ENCODE results near the gene IL4I1. TPM values are rescaled to one million over a fixed set of nuclear protein-coding genes. Genes with fewer than 3 reads are reported as not detected.

IL4I1 gene
- total and polyA plus RNA-seq, 2 of the 4 experiments (the other 2 are of a cell fraction), result 0.31 to 0.36 TPM

- Histone ChIP-seq H3K27me3 (ENCODE audit: control insufficient read depth, insufficient read depth, low read length) (no peaks in the 10 kb centered on the region), H3K18ac (ENCODE audit: low read depth, low read length) (no peak overlapping the region), H3K4me2 (ENCODE audit: low read depth, low read length) (no peak overlapping the region), H2AFZ (replicated peaks; ENCODE audit: low read length, poor library complexity) (no peak overlapping the region), H3K4ac (ENCODE audit: low read depth, low read length) (no peak overlapping the region), H3K23ac (ENCODE audit: low read depth, low read length) (no peak overlapping the region), H3K14ac (replicated peaks; ENCODE audit: low read depth, low read length) (no peak overlapping the region), H2AK5ac (ENCODE audit: low read depth, low read length) (no peak overlapping the region), H4K20me1 (ENCODE audit: insufficient read depth, low read length) (peaks cover 25% of the 10 kb centered on the region), H2BK20ac (ENCODE audit: low read depth, low read length) (no peak overlapping the region), H2BK120ac (ENCODE audit: low read depth, low read length) (no peak overlapping the region), H4K8ac (ENCODE audit: low read depth in 2 of 2, low read length in 2 of 2) (no peak overlapping the region), H3K9me3 (ENCODE audit: control insufficient read depth, insufficient read depth, low read length) (no peaks in the 10 kb centered on the region), H3K79me1 (ENCODE audit: low read depth in 1 of 2, low read length in 2 of 2) (peaks cover 7 to 52% of the 10 kb centered on the region in 2 experiments; a peak in 3 of 4 replicates), H3K4me3 (ENCODE audit: insufficient read depth, low read depth, low read length) (no peak overlapping the region), H3K9me1 (ENCODE audit: insufficient read depth, low read length) (peaks cover 12% of the 10 kb centered on the region; the same call in 1 of the 2 replicates), H2BK5ac (ENCODE audit: low read depth, low read length, poor library complexity, severe bottlenecking) (no peak overlapping the region), H2BK15ac (ENCODE audit: low read depth, low read length) (no peak overlapping the region), H3K9ac (ENCODE audit: low read depth, low read length) (no peak overlapping the region), H2AK9ac (replicated peaks; ENCODE audit: low read depth, low read length, poor library complexity) (no peak overlapping the region), H3K36me3 (ENCODE audit: control insufficient read depth, insufficient read depth, low read length) (peaks cover 33% of the 10 kb centered on the region), H4K91ac (ENCODE audit: insufficient read depth, low read depth, low read length) (no peak overlapping the region), H3K27ac (ENCODE audit: insufficient read depth, low read length) (no peak overlapping the region), H4K5ac (ENCODE audit: low read depth, low read length) (no peak overlapping the region), H3K56ac (ENCODE audit: extremely low read depth, insufficient read depth, low read length) (no peak overlapping the region), H3K4me1 (ENCODE audit: control insufficient read depth, insufficient read depth, low read length) (no peaks in the 10 kb centered on the region)
- ChIA-PET CTCF (no interaction called here), POLR2A (ENCODE audit: unreplicated experiment) (no interaction called here)
- no peak for DNase-seq
- intact Hi-C loops (cut with micrococcal nuclease), result no loop called here
- in situ Hi-C loops (cut with MboI; ENCODE audit: low sequenced_read_pairs), result no loop called here
- WGBS, 2 experiments (ENCODE audit: extremely low coverage in 2 of 2, insufficient read length in 1 of 2), result 98% methylated on average over 13 of the region's 16 CpGs; no CpG with 5 or more reads in 1 of the 2 experiments
- BruUV-seq (replicated peaks), result TSS peak; percentile 58
- TF ChIP-seq RAD21 (IDR thresholded peaks at IDR 0.05; ENCODE audit: low read length), result no peak
- TF ChIP-seq FOS (IDR thresholded peaks at IDR 0.05; ENCODE audit: low read depth, low read length), result no peak
- dilution Hi-C loops (cut with HindIII; ENCODE audit: low sequenced_read_pairs, unreplicated experiment), result no loop called here
- ATAC-seq (ENCODE audit: low read depth), result no peak
Measured at GRCh38 chr19:49906879-49907564, 10.3 kb upstream of the IL4I1 start.
